ENCODE data around the gene NMB.
"Not testable (repeated sequence)": the region's sequence is repeated elsewhere in the genome, so short reads cannot be mapped to it uniquely, and the experiment has no call there.

Gene NMB

DNA sequence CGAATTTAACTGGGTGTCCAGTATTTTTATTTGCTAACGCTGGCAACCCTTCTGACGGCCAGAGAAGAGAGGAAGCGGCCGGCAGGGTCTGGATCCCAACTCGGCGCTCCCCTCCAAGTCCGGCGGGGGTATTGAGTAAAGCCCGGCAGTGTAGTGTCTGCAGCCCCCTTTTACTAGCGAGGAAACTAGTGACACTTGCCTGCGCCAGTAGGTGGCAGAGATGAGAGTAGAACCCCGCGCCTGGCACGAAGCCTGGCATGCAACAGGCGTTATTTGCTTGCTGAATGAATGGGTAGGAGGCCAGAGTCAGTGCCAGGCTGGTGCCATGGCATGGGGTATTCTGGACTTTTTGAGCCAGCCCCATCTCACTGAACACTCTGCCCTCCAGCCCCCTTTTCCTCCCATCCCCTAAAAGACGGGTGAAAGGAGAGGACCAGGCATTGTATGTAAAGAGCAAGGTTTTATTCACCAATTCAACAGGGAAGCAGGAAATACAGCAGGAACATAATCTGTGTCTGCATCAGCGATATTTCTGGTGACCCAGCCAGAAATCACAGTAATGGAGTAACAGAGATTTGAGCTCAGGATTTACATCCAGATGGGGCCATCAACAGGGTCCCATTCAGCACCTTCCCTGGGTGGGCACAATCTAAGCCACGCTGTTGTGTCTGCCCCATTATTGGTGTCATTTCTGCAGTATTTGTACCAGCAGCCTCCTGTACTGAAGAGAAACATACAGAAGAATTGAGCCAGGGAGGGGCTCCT is 3.1 kb downstream of the NMB start:
- peak; percentile 75 to 86 for DNase-seq

DNA sequence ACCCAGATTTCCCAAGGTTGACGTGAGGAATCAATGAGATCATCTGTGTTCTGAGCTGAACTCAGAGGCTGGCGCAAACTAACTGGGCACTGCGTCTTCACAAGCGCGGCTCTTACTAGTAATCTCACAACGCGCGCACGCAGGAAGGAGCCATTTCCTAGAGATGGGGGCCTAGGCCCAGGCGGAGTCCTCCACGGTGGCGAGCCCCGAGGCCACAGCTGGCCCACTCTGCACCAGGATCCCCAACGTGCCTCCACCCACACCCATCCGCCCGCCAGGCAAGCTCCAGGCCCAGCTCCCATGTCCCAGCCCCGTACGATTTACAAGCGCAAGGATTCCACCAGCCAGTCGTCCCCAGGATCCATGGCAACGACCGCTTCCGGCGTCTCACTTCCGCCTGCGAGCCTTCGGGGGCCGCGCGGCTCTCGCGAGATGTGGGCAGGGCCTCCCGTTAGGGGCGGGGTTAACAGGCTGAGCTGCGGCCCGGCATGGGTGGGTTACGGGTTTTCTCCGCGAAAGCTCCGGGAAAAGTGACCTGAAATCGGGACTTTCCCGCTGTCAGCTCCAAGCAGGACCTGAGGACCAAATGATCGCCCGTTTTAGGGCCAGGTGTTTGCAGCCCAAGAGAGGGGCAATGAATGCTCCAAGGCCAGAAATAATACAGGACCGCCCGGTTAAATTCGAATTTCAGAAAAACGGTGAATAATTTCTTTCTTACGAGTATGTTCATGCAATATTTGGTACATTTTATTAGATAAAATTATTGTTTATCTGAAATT is 3.9 kb downstream of the NMB start, which contains the start of gene WDR73:
WDR73 (minus strand) TSS at position 374 of the 779 bp plus-strand sequence; CDS start at position 365, 9 bp downstream.
- peak; percentile 89 to 91 for DNase-seq

DNA sequence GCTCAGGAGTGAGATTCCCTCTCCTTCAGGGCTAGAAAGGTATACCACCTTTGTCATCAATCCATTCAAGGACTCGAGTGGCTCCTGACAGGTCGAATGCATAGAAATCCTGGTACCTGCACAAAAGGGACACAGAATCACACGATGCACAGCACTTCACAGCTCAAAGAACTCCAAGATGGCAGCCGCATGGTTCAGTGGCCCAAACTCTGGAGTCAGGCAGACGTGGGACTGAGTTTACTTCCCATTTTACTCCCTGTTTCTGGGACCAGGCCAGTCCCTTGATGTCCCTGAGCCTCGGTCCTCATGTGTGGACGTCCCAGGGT is 4.5 kb downstream of the NMB start:
- no peak for DNase-seq

DNA sequence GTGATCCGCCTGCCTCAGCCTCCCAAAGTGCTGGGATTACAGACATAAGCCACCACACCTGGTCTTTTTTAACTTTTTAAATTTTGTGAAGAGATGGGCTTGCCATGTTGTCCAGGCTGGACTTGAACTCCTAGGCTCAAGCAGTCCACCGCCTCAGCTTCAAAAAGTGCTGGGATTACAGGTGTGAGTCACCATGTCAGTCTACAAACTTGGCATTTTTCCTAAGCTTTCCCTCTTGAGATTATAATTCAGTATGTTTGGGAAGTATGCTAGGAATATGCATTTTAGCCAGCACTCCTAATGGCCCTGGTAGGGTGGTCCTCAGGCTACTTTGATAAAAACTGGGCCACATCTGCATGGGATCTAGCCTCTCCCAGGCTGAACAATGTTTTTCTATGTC is 8.3 kb downstream of the NMB start:
- no peak for DNase-seq

GRCh38 chr15:84648539-84648938 is 9.5 kb downstream of the NMB start:
- DNase-seq, result no peak

- DNase-seq, result no peak
Measured at GRCh38 chr15:84647726-84648125, 10.3 kb downstream of the NMB start.

GRCh38 chr15:84645997-84646396 is 12.0 kb downstream of the NMB start:
- DNase-seq, result no peak

DNA sequence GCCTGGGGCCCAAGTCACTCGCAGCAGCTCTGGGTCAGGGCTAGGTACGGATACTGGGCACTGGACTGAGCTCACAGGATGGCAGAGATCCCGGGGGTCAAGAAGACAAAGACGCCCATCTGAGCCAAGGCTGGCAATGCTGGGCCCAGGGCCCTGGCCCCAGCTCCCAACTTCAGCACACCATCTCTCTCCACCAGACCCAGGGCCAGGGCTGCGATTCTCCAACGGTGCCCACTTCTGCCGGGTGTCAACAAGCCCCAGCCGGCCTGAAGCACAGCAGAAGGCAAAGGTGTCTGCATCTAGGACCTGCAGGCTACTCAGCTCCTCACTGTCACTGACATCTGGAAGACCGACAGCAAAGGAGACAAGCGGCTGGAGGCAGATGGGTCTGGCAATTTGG is 12.5 kb downstream of the NMB start:
- DNase-seq, result no peak

DNA sequence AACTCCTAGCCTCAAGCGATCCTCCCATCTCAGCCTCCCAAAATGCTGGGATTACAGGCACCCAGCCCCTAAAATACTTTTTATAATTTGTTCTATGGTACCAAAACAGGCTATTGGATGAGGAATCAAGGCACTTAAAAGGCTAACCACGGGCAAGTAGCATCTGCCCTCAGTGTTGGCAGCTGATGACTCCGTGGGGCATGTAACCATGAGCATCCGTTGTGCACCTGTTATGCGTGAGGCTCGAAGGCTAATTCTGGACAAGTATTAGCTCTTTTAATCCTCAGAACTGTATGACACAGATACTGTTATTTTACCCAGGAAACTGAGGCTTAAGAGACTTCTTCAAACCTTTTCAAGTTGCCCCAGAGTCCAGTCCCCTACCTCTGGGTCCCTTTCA is 14.2 kb downstream of the NMB start:
- DNase-seq, result no peak

GRCh38 chr15:84642640-84643039 is 15.4 kb downstream of the NMB start:
- not testable (repeated sequence) for DNase-seq

DNA sequence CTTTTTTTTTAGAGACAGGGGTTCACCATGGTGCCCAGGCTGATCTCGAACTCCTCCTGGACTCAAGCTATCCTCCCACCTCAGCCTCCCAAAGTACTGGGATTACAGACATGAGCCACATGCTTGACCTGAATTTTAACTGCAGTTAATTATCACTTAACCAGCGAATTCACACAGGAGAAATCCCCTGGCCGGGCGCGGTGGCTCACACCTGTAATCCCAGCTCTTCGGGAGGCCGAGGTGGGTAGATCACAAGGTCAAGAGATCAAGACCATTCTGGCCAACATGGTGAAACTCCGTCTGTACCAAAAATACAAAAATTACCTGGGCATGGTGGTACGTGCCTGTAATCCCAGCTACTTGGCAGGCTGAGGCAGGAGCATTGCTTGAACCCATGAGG is 16.1 kb downstream of the NMB start:
- DNase-seq, result not testable (repeated sequence)

DNA sequence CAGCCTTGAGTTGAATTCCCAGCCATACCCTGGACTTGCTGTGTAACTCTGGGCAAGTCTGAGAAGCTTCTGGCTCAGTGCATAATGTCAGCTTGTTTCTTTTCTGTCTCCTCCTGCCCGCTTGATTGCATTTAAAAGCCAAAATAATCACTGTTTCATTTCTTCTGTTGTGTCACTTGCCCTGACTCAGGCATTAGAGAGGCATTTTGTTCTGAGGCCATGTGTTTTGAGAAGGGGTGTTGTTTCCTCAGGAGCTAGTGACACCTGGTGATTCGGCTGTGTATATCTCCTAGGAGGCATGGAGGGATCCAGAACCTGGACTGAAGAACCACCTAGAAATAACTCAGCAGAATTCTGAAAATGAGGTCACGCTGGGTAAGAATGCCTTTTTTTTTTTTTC is 19.9 kb downstream of the NMB start:
- DNase-seq, result peak in 1 of 2 experiments; percentile 32

- DNase-seq, result no peak
Measured at GRCh38 chr15:84634228-84634837, 23.7 kb downstream of the NMB start.

- DNase-seq, result no peak
Measured at GRCh38 chr15:84633311-84634227, 24.4 kb downstream of the NMB start.

GRCh38 chr15:84631706-84632272 is 26.2 kb downstream of the NMB start:
- no peak for DNase-seq

- no peak for DNase-seq
Measured at GRCh38 chr15:84629033-84629432, 29.0 kb downstream of the NMB start.

DNA sequence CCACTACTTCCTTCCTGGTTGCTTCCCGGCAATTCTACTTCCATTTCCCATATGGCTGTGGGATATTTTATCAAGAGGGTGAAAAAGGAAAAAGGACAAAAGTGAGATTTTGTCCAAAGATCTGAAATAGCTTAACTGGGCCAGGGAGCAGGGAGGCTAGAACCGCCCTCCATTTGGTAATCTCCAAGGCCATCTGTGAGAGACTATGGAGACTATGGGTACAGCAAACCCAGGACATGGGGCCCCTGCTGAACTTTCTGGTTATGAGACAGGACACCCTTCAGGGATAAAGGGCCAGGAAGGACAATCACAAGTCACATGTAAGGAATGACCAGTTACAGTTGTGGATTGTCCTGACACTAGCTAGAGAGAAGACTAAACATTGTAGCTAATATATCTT is 32.9 kb downstream of the NMB start:
- no peak for DNase-seq

GRCh38 chr15:84624359-84624758 is 33.6 kb downstream of the NMB start:
- DNase-seq, result no peak

GRCh38 chr15:84621358-84621979 is 36.5 kb downstream of the NMB start:
- DNase-seq, result no peak

- DNase-seq, result no peak
Measured at GRCh38 chr15:84620626-84621025, 37.4 kb downstream of the NMB start.

GRCh38 chr15:84616235-84616634 is 41.8 kb downstream of the NMB start:
- no peak for DNase-seq

- DNase-seq, result no peak
Measured at GRCh38 chr15:84611631-84612030, 46.4 kb downstream of the NMB start.

Data from SW 1271 (cell line).